Adrenal gland (tissue), 12 donors: ENCODE measurements around the gene AGBL1. TPM values are rescaled to one million over a fixed set of nuclear protein-coding genes. Genes with fewer than 3 reads are reported as not detected.

ENCODE experiments used
- DNase-seq, 7 donors: peaks; one replicate each; pipeline ENCODE4 v3.0.0-alpha.2; 2019 to 2020
- H3K27ac ChIP-seq, 5 donors: fragments of 200-600 bp; sonication (generic) in 4 of 5; 1 replicate in 3 of 5; 2 replicates in 2 of 5; pipeline versions ENCODE4 v1.5.1 to v1.8.0; 2016 to 2020; ENCODE audit warnings: mild to moderate bottlenecking in 1 of 5
- H3K27me3 ChIP-seq: fragments of 200-600 bp; 2 replicates; pipeline ENCODE4 v1.8.0; 2021
- H3K36me3 ChIP-seq, 2 donors: fragments of 200-600 bp; replicated peaks in 1 of 2; 1 replicate in 1 of 2; 2 replicates in 1 of 2; pipeline versions ENCODE4 v1.5.1 to v1.8.0; 2018 to 2022
- H3K4me1 ChIP-seq, 2 donors: fragments of 200-600 bp; replicated peaks in 1 of 2; 1 replicate in 1 of 2; 2 replicates in 1 of 2; pipeline versions ENCODE4 v1.5.1 to v1.8.0; 2018 to 2021
- H3K4me3 ChIP-seq, 4 donors: fragments of 200-600 bp; sonication (generic) in 3 of 4; one replicate each; pipeline ENCODE4 v1.5.1; 2016 to 2018
- H3K9me3 ChIP-seq, 3 donors: fragments of 200-600 bp; sonication (generic) in 1 of 3; replicated peaks in 1 of 3; 1 replicate in 2 of 3; 2 replicates in 1 of 3; pipeline versions ENCODE4 v1.5.1 to v1.8.0; 2016 to 2021
- POLR2A ChIP-seq, 2 donors: fragments of 450-650 bp; IDR thresholded peaks; one replicate each; pipeline ENCODE4 v1.6.1; 2017; ENCODE audit warnings: antibody characterized with exemption in 2 of 2, mild to moderate bottlenecking in 2 of 2, moderate library complexity in 1 of 2
- WGBS, 4 donors: extraction: QIAGEN DNeasy Blood & Tissue Kit in 2 of 4; methylation state at CpG; one replicate each; pipeline versions ENCODE4 v1.1.5 to v1.1.7; 2013 to 2017; 5-methylcytosine and 5-hydroxymethylcytosine counted together
- intact Hi-C, 2 donors: fragments of 100-400 bp; cut with DNase I; formaldehyde crosslinking; loops; one replicate each; pipeline versions ENCODE4 v1.14.1 to v1.15.0; 2022 to 2023
- polyA plus RNA-seq, 3 donors: library from polyadenylated mRNA; stranded (reverse); fragments of 200-250 nt in 2 of 3; fragments of 350-450 nt in 1 of 3; fragmentation: Illumina TruSeq in 1 of 3; extraction: RNeasy Lipid Tissue Mini Kit (QIAGEN cat#74804) in 1 of 3; gene quantifications; one replicate each; pipeline ENCODE4 v1.2.3, GENCODE V29; 2013 to 2014
- total RNA-seq, 9 donors: library from RNA; depleted of rRNA in 4 of 9; stranded (reverse); fragments of >200 nt in 4 of 9; fragments of 120-200 nt in 1 of 9; fragmentation: NEBNext Ultra II Directional in 1 of 9; extraction: Animal tissue kit (Norgen Biotek cat#: 25700) in 1 of 9; gene quantifications; one replicate each; pipeline versions ENCODE4 v1.1.0 to v1.2.4, GENCODE V29; 2013 to 2023
- TF ChIP-seq, protein P1 (sequence below), 6 experiments: fragments of 450-650 bp in 4 of 6; fragments of 200-600 bp in 2 of 6; sonication (generic) in 1 of 6; IDR thresholded peaks; 1 replicate in 5 of 6; 2 replicates in 1 of 6; pipeline versions ENCODE4 v1.5.1 to v1.8.0; 2016 to 2021; ENCODE audit warnings: antibody characterized with exemption in 6 of 6, mild to moderate bottlenecking in 2 of 6, moderate library complexity in 1 of 6
- donor health status: healthy with polysubstance abuse.
- donor health status: Bipolar disorder and iron deficiency.
- donor health status: DM: yes; HTN: yes; CAD: no.
- donor health status: DM: no; HTN: no; CAD: no.
- donor health status: DM: no; HTN: no; CAD: no.
- donor health status: DM: yes; HTN: yes; CAD: no.

The AGBL1 gene
- total and polyA plus RNA-seq, 12 donors = 0.04 to 0.07 (median 0.06) TPM; not detected in 9

DNA sequence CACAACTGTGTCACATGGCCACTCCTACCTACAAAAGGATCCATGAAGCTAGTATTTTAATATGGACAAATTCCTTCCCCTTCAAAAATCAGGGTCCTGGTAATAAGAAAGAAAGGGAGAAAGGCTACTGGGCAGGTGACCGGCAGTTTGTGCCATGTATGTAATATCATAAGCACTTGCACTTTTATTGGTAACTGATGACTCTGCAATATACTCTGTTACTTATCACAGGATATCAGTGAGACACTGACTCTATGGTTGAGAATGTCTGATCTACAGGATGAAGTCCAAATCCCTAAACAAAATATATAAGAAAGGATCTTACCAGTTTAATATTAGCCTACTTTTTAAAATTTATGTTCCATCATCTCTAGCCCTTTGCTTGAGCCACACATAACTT, 315.2 kb downstream of the AGBL1 start:
- H3K4me1 ChIP-seq = no peaks in the 10 kb centered on the region
- no peaks in the 10 kb centered on the region for H3K36me3 ChIP-seq
- 90 to 100% (median 92%) methylated on average over 1 of the region's 1 CpG for WGBS, 4 donors
- no peaks in the 10 kb centered on the region for H3K9me3 ChIP-seq
- no peaks in the 10 kb centered on the region for H3K27me3 ChIP-seq
- no peak overlapping the region for H3K4me3 ChIP-seq
- intact Hi-C loops = no loop called here
- TF ChIP-seq, protein P1, sequence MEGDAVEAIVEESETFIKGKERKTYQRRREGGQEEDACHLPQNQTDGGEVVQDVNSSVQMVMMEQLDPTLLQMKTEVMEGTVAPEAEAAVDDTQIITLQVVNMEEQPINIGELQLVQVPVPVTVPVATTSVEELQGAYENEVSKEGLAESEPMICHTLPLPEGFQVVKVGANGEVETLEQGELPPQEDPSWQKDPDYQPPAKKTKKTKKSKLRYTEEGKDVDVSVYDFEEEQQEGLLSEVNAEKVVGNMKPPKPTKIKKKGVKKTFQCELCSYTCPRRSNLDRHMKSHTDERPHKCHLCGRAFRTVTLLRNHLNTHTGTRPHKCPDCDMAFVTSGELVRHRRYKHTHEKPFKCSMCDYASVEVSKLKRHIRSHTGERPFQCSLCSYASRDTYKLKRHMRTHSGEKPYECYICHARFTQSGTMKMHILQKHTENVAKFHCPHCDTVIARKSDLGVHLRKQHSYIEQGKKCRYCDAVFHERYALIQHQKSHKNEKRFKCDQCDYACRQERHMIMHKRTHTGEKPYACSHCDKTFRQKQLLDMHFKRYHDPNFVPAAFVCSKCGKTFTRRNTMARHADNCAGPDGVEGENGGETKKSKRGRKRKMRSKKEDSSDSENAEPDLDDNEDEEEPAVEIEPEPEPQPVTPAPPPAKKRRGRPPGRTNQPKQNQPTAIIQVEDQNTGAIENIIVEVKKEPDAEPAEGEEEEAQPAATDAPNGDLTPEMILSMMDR (IDR thresholded peaks at IDR 0.05) = no peak
- no peak for TF ChIP-seq POLR2A (IDR thresholded peaks at IDR 0.05)
- DNase-seq = no peak
- no peak overlapping the region for H3K27ac ChIP-seq

DNA sequence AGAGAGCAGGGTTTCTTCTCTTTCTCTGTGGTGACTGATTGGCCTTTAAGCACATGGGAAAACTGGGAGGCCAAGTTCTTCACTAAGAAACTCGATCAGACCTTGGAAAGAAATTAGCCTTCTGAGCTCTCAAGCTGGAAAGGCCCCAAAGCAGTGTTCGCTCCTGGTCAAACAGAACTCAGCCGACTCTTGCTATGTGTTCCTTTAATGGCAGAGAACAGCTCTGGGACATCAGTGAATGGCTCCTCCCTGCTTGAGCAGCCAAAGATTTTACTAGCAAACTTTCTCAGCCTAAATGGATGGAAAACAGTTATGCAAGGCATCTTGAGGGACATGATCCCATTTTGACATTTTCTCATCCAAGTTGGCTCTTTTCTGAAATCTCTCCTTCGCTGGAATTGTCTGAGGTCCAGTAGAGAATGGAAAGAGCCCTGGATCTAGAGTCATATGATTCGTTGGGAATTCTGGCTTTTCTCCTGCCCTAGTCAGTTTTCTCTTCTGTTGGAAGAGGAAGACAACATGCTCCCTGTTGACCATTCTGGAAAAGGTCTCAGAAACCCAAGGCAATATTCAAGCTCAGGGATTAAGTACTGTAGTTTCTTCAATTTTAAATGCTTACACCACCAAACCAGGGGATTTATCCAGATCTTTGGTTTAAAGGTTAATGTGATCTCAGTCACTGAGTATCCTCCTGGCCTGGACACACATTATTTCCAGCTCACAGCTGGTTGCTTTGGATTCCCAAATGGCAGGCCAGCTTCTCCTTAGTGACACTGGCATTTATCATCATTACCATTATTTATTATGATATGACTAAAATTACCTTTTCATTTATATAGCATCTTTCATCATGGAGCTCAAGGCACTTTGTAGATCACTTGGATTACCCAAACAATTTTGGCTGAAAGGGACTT, 319.6 kb downstream of the AGBL1 start:
- no peaks in the 10 kb centered on the region for H3K9me3 ChIP-seq
- TF ChIP-seq, protein P1 (IDR thresholded peaks at IDR 0.05) = no peak
- no peak for TF ChIP-seq POLR2A (IDR thresholded peaks at IDR 0.05)
- no peak overlapping the region for H3K27ac ChIP-seq
- H3K4me1 ChIP-seq = no peaks in the 10 kb centered on the region
- H3K36me3 ChIP-seq = no peaks in the 10 kb centered on the region
- no peak overlapping the region for H3K4me3 ChIP-seq
- H3K27me3 ChIP-seq = no peaks in the 10 kb centered on the region
- no peak for DNase-seq
- WGBS, 4 donors = 61 to 64% (median 62%) methylated on average over 5 of the region's 5 CpGs
- intact Hi-C loops = no loop called here

DNA sequence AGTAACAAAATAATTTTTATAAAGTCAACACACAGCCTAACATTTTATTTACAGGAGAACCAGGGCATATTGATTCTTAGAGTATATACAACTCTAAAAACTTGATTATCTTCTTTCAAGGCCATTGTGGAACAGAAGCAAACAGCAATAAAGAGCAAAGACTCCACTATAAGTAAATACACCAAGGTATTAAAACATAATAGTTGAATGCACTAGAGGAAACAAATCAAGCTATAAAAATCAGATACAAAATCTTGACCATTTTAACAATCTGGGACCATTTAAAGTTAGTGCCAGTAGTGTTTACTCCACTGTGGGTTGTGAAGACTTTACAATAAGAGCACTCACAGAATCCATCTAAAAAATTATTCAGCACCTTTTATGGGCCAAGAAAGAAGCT, 323.6 kb downstream of the AGBL1 start:
- no peaks in the 10 kb centered on the region for H3K4me1 ChIP-seq
- intact Hi-C loops = no loop called here
- TF ChIP-seq, protein P1 (IDR thresholded peaks at IDR 0.05) = no peak
- no peak for TF ChIP-seq POLR2A (IDR thresholded peaks at IDR 0.05)

DNA sequence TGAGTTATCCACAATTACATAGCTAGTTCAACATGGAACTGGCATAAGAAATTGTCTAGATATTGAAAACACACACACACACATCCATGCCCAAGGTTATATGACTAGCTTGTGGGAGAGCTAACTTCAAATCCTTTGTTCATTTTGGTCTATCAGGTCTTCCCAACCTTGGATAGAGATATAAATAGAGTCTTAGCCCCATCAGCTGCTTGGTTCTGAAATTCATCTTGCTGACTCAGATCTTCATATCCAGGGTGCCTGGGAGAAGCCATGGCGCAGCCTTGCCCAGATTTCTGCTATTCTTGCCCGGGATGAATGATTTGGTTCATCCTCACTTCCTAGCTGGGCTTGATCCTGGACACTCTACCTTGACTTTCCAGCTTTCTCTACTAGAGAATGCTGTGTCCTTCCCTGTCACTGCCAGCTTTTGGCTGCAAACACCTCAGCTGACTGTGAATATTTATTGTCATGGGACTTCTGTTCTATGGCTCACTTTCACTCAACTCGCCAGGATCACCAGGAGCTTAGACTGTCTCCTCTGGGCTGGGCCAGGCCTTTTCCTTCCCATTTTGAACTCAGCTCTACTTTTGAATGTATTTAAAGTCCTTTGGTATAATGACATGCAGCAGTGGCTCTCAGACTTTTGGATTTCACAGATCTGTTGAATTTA, 324.4 kb downstream of the AGBL1 start:
- Histone ChIP-seq H3K4me3 (no peak overlapping the region), H3K27ac (no peak overlapping the region), H3K36me3 (no peaks in the 10 kb centered on the region), H3K27me3 (no peaks in the 10 kb centered on the region), H3K4me1 (no peaks in the 10 kb centered on the region), H3K9me3 (no peaks in the 10 kb centered on the region)
- no peak for TF ChIP-seq POLR2A (IDR thresholded peaks at IDR 0.05)
- TF ChIP-seq, protein P1 (IDR thresholded peaks at IDR 0.05) = no peak
- 65 to 88% (median 71%) methylated on average over 3 of the region's 3 CpGs for WGBS, 4 donors
- intact Hi-C loops = no loop called here
- DNase-seq = no peak

More for the DNA sequence above, 323.6 kb downstream of the AGBL1 start:
- Histone ChIP-seq H3K27me3 (no peaks in the 10 kb centered on the region), H3K9me3 (no peaks in the 10 kb centered on the region), H3K4me3 (no peak overlapping the region), H3K27ac (no peak overlapping the region), H3K36me3 (no peaks in the 10 kb centered on the region)
- DNase-seq = no peak
